HG02884 (cell line): ENCODE results near the gene CTNNA1.

ENCODE experiments used
- ATAC-seq: cut with Tn5 transposase; IDR thresholded peaks from one replicate; pipeline ENCODE4 v1.9.1; 2021; ENCODE audit warnings: mild to moderate bottlenecking, moderate library complexity; ENCODE audit not compliant: unreplicated experiment

CTNNA1 gene

DNA sequence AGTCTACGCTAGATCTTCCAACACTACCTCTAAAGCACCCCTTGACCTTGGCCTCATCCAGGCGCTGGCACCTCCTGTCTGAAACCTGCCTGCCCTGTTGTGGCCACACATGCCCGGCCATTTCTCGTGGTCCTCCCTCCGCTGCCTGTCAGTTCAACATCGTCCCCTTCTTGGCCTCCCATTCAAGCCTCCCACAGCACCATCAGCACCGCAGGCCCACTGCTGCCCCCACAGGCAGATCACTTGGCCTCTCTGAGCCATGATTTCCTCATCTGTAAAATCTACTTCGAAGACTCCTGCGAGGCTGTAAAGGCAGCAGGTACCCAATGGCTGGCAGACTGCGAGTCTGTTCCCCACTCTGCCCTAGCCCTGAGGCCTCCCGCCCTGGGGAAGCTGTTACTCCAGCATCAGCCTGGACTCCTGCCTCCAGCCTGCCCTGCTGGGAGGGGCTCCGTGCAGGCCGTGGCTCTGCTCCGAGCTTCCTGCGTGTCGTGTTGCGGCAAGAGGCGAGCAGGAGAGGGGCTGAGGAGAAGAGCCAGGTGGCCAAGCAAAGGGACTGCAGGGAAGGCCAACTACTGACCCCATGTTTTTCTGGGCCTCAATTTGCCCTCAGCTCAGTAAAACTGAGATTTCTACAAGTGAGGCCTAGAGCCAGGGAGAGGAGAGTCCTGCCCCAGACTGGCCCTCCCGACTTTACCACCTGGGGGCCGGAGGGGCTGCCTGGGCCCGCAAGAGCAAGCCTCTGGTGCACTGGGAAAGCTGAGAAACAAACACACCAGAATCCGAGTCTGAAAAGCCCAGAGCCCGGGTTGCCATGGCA is 192.4 kb downstream of the CTNNA1 start:
- ATAC-seq = no peak

DNA sequence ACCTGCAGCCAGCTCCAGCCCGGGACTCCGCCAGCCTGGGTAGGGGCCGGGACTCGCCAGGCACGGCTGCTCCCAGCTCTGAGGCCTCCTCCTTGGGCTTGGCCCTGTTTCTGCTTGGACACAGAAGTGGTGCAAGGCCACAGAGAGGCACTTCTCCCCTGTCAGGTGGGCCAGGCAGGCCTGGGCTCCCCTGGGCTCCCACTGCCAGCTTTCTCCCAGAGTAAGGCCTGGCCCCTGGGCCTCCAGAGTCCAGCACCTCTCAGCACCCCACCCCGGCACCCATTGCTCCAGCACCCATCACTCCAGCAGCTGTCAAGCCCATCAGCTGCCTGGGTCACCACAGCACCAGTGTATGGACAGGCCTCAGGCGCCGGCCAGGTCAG is 193.0 kb downstream of the CTNNA1 start:
- no peak for ATAC-seq

DNA sequence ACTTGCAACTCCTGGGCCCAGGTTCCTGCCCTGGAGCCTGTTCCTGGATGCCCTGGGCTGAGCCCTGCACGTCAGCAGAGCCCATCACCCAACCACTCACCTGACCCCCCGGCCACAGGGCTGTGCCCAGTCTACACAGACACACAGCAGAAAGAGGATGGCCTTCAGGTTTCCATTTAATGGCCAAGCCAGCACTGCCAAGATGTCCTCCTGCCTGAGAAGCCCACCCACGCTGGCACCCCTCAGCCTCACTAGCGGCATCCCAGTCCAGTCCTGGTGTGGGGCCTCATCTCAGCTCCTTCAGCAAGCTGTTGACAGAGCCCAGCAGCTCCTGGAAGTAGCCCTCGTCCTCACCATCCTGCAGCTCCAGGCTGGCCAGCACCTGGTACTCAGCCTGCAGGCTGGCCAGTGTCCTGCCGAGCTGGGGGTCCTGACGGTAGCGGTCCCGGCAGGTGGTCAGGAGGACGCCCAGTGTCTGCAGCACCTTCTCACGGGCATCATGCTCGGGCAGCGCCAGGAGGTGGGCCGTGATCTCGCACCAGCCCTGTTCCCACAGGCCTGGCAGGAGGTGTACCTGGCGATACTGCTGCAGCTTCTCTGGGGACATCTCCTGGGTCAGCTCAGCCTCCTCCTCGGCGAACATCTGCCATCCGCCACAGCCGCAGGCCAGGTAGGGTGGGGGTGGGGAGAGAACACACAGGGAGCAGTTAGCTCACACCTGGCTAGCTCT is 193.8 kb downstream of the CTNNA1 start:
- no peak for ATAC-seq

DNA sequence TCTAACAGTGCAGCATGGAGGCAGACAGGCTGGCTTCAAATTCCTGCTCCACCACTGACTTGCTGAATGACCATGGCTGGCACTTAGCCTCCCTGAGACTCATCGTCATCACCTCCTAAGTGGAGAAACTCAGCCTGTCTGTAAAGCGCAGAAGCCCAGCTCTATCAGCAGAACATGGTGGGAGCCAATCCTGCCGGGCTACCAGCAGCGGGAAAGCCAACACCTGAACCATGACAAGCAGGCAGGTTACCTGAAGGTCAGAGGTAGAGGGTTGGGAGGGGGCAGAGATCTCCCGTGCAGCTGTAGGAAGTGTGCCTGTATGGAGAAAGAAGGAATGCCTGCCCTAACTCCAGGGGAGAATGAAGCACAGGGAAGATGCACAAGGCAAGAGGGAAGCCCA is 194.6 kb downstream of the CTNNA1 start:
- ATAC-seq = no peak

DNA sequence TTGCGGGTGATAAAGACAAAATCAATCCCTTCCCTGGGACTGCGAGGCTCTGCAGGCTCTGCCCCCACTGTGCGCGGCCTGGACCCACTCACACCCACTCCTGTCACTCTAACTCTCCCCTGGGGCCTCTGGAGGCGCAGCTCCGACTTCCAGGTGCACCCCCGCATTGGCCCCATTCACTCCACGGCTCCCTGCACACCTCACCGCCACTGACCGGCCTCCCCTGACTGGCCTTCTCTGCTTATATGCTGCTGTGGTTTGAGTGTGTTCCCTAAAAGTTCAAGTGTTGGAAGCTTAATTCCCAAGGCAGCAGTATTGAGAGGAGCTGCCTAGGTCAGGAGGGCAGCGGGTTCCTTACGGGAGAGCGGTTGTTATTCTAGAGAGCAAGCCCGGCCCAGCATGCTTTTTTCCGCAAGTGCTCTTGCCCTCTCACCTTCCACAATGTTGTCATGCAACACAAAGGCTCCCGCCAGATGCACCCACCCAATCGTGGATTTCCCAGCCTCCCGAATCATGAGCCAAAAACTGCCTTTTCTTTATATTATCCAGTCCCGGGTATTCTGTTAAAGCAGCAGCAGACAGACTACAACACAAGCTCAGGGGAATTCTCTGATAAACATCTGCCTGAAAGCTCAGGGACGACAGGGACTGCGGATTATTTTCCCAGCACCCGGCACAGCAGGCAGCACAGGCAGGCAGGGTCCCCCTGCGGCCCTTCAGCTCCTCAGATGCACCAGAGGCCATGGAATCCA is 195.4 kb downstream of the CTNNA1 start:
- ATAC-seq = no peak

DNA sequence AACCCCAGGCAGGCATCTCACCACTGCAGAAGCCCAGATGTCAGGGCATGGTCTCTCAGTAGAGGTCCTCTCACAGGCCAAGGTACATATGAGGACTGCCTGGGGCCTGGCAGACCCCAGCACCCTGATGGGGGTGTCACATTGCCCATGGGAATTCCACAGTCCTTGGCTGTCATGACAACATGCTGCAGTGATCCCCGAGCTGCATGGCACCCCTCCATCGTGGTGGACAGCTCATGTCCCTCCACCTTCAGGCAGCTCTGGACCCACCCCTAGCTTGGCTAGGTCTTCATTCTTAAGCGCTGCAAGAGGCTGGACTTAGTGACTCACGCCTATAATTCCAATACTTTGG is 196.0 kb downstream of the CTNNA1 start:
- no peak for ATAC-seq

DNA sequence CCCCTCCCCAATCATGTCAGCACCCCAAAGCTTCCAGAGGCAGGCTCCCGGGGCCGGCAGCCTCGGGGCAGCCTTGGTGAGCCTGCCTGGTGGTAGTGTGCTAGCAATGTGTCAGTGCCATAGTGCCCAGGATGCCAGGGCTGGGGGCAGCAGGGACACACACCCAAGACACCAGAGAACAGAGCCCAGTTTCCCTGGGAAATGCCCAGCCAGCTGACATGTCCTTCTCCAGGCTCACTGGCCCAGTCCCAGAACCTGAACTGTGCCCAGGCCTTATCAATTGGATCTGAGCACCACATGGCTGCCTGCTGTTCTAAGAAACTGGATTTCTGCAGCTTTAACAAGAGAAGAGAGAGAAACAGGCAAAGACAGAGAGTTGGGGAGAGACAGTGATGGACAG is 196.8 kb downstream of the CTNNA1 start:
- no peak for ATAC-seq

DNA sequence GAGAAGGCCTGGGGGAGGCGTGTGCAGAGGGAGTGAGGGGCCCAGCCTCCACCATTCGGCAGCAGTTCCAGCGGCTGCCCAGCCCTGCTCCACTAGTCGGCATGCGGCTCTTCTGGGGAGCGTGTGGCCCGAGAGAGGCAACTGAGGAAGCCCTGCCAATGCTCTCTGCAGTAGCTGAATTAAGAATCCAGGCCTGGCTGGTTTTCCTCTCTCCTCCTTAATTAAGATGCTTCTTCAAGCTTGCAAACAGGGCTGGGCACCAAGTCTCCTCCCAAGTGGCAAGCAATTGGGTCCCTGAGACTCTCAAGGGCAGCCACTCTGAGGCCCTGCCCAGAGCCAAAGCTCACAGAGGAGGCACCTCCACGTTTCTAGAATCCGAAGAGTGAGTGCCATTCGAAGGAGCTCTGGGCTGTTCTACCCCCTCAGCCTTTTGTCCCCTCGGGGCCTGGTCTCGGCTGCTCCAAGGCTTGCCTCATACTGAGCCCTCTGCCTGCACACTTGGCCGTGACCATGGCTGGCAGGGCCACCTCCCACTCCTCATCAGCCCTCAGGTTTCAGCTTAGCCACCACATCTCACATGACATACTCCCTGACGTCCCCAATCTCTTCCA is 197.3 kb downstream of the CTNNA1 start:
- no peak for ATAC-seq

DNA sequence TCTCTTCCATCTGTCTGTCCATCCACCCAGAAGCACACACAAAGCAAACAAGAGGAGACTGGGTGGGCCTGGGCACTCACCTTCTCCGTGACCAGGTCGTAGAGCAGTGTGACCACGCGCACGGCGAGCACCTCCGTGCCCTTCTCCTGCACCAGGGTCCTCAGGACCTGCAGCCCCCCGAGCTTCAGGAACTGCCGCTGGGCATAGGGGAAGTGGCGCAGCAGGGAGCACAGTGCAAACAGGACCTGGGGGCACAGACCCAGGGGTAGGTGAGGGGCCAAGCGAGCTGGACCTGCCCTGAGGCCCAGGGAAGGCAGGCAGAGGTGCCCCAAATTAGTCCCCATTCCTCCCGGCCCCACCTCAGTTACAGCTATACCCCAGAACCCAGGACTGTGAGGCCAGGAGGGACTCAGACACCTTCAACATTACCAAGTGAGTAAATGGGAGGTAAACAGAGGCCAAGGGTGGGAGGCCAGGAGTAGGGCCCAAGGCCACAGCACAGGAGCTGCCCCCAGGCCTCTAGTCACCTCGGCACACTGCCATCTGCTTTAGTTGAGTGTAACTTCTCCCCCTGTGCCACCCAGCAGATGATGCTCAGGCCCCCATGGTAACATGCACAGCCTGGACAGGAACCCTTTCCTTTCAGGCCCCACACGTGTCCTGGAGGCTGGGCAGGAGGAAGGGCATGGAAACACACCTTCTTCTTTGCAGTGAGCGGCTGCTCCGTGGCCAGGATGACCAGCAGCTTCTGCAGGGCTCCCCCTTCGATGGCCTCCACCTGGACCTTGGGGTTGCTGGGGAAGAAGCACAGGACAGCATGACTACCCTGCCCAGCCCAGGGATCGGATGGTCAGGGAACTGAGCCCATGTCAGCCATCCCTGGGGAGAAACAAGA is 198.1 kb downstream of the CTNNA1 start:
- no peak for ATAC-seq

DNA sequence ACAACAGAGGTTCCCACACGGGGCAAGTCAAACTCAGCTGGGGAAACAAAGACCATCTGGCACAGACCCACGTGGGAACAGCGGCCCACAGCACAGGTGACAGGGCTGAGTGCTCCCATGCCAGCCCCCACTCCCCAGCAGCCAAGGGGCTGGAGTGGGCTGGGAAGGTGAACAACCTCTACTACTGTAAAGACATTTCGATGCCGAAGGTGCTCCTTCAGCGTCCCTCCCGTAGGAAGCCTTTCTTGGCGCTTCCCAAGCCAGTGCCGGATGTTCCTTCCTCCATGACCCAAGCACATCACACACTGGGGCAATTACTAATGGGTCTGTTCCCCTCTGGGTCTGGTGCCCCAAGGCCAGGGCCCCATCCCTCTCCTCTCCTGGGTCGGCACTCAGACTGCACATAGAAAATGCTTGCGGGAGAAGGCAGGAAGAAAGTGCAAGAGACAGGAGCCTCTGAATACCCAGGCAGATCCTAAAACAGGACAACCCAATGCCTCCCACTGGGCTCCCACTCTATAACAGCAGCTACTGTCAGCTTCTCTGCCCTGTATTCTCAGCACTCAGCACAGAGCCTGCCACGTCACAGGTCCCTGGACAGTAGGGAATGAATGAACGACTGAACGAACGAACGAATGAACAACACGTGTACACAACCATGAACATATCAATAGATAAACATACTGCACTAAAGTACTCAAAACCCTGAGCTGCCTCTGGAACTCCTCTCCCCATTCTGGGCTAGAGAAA is 198.9 kb downstream of the CTNNA1 start:
- ATAC-seq = no peak

DNA sequence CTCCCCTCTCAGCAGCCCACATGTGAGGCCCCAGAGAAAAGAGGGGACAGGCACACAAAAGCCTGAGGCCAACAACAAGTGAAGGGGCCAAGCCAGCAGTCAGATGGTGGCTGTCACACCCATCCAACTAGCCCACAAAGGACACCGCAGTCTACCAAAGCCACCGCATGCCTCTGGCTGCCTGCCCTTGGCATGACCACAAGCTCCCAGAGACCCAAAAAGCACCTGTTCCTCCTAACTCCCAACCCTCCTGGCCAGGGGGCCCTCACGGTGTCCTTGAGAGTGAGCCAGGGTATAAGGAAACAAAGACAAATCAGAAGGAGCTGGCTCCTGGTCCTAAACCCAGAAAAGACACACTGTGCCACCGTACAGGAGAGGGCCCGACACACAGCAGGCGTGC is 199.7 kb downstream of the CTNNA1 start:
- no peak for ATAC-seq

DNA sequence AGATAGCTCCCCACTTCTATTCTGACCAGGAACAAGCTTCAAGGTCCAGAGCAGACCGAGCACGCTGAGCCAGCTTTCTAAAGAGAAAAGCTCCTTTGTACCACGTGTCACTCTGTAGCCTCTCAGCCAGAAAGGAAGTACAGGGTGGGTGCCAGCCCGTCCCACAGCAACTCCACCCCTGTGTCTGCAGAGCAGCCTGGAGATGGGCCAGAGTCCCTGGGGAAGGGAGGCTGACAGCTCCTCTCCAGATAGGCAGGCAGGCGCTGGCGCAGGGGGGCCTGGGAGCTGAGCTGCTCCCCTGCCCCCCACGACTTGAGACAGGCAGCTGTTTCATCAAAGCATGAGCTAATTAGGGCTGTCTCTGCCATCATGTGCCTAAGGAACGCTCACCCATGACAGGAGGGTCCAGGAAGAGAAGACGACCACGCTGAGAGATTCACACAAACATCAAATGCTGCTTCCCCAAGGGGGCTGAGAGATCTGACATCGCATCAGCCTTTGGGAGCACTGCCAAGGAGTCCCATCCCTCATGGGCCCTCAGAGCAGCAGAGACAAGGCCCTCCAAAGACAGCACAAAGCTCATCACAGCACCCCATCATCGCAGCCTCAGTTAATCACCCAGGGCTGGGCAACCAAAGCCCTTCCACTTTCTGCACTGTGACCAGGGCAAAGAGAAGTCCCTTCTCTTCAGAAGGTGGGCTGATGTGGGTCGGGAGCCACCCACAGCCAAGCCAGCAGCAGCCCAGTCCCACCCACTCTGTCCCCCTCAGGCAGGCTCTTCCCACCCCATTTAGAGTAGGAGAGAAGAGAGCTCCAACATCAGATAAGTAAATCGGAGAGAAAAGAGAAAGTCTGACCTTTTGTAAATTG is 200.4 kb downstream of the CTNNA1 start:
- peak; percentile 70 for ATAC-seq

DNA sequence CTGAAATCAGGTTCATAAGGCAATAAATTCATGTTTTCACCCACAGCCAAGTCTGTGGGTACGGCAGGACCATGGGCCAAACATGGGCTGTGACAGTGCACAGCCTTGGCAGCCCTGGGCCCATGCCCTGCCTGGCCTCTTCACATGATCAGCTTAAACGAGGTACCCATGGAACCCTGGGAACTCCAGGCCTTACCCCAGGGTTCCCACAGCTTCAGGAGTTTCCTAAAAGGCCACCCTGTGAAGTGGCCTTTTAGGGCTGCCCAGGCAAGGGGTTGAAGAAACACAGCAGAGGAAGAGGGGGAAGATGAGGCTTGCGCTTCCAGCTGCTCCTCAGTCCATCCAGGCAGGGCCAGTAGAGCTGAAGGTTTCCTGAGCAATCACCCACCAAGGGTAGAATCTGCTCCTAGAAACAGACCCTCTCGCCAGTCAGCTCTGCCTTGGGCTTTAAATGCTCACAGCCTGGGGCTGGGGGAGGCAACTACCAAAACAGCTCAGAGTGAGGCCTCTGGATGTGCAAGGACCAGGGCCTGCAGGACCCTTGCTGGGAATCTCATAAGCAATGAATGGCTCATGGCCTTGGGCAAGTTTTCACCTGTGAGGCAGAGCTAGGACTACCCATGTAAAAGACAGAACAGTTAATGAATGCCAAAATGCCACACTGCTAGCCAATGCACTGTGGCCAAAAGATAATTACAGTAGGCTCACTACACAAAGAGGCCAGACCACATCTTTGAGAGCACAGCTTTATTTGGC is 201.2 kb downstream of the CTNNA1 start:
- no peak for ATAC-seq

DNA sequence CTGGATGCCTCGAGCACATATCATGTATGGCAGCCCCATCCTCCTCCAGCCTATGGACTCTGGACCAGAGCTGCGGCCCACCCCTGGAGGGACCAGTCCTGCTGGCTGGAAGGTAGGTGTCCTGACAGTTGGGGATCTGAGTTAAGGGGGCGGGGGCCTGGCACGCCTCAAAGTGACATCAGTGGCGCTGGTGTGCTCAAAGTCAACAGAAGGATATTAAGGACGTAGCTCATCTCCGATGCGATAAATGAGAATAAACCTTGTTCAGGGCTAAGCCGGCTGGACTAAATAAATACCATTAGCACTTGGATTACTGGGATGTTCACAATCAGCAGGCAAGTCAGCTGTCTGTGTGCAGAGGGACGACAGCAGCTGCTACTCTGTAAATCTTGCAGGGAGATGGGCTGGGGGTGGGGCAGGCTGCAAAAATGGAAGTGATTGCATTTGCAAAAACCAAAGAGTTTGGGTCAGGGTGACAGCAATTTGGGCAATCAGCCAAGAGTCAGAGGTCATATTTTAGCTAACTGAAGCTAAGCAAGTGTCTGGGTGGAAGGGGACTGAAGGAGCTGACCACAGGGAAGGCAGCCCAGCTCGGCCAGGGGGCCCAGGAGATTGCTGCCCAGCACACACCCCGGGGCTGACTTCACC is 201.9 kb downstream of the CTNNA1 start:
- no peak for ATAC-seq

DNA sequence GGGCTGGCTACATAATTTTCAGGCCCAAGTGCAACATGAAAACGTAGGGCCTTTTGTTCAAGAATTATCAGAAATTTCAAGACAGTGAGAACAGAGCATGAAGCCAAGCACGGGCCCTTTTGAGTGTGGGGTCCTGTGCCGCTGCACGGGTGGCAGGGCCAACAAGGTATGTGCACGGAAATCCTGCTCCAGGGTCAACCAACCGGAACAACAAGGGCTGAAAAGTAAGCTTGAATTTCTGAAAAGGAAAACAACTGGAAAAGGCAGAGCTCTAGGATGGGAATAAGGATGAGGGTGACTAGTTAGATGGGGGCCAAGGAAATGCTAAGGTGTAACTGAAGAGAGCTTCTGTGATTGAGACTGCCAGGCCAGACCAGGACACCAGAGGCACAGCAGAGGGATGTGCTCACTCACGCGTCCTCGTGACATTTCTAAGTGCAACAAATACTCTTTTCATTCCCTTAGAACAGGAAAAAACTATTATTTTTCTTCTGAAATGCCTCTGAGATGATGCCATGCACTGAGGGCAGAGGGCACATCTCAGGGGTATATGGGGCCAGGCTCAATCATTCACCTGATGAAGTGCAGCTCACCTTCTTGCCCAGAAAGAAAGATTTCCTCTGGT is 202.6 kb downstream of the CTNNA1 start:
- ATAC-seq = no peak

DNA sequence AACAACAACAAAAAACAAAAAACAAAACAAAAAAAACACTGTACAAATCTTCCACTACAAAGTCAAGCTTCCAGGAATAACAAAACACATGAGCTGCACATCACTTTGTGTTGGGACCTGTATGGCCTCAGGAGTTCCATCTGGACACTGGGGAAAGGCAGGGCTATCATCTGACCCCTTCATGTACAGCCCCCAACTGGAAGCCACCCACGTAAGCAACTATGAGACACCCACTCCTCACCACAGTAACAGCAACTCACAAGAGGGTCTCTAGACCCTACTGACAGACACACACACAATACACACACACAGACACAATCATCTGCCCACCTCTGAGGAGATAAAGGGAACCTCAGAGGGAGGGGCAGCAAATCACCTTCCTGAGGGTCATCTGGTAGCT is 203.6 kb downstream of the CTNNA1 start:
- no peak for ATAC-seq

DNA sequence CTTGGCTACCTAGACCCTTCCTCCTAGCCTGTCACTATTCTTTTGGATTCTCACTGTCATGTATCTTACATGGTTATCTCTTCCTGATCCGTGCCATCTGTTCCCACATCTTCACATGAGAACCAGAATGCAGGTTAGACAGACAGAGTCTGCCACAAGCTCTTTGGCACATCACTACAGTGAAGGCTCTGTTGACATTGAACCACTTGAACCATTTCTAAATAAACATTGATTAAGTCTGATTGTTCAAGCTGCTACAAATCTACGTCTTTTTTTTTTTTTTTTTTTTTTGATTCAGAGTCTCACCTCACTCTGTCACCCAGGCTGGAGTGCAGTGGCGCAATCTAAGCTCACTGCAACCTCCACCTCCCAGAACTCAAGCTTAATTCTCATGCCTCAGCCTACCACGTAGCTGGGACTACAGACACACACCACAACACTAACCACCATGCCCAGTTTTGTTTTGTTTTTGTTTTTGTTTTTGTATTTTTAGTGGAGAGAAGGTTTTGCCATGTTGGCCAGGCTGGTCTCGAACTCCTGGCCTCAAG is 207.0 kb downstream of the CTNNA1 start:
- no peak for ATAC-seq
